K562 (cell line): ENCODE data around the gene TMEM273. TPM values are rescaled to one million over a fixed set of nuclear protein-coding genes. Genes with fewer than 3 reads are reported as not detected.

Experiments
- ATAC-seq: fragments of 200-7000 bp; cut with Tn5 transposase; 3 replicates; pipeline ENCODE4 v1.9.1; 2020; ENCODE audit warnings: moderate library complexity
- BruUV-seq: library from RNA; stranded (reverse); fragments of 400-500 nt; replicated peaks from 2 replicates; lab custom pipeline; 2021; lab: Mats Ljungman, UMichigan
- CTCF ChIA-PET: fragments of 300-600 bp; formaldehyde crosslinking; extraction: SDS; loops from one replicate; lab custom pipeline; 2021; ENCODE audit warnings: low intra/inter-chr PET ratio; lab: Yijun Ruan, JAX
- POLR2A ChIA-PET: fragments of 300-600, 350-650 bp; sonication (Branson Sonifier 250); formaldehyde crosslinking; extraction: SDS; loops from one replicate; lab custom pipeline; 2021; ENCODE audit warnings: antibody characterized with exemption, inconsistent platforms; lab: Yijun Ruan, JAX
- DNase-seq, 4 experiments: peaks; one replicate each; pipeline versions ENCODE4 v3.0.0 to v3.0.0-alpha.2; 2011 to 2018; ENCODE audit warnings: low spot score in 3 of 4, mixed read lengths in 3 of 4; ENCODE audit errors: extremely low read depth in 1 of 4
- FAIRE-seq: peaks from 2 replicates; lab custom pipeline; 2011; peaks lifted over from hg19 to GRCh38; lab: Jason Lieb, UNC
- H2AFZ ChIP-seq: 2 replicates; pipeline ENCODE4 v1.6.0; 2011; ENCODE audit warnings: low read depth, low read length, control low read depth, inconsistent platforms
- H3K27ac ChIP-seq: fragments of 200-600 bp; 3 replicates; pipeline ENCODE4 v1.8.0; 2011; ENCODE audit warnings: low read depth, mild to moderate bottlenecking, control low read depth, inconsistent platforms, low read length, moderate library complexity, mixed read lengths; ENCODE audit errors: extremely low read depth
- H3K27me3 ChIP-seq, 2 experiments: fragments of 300-600 bp in 1 of 2; 2 replicates in 1 of 2; 3 replicates in 1 of 2; pipeline versions ENCODE4 v1.6.0 to v1.8.0; 2011; ENCODE audit warnings: inconsistent platforms in 2 of 2, low read length in 2 of 2, mild to moderate bottlenecking in 1 of 2, mixed read lengths in 1 of 2, moderate library complexity in 1 of 2; ENCODE audit not compliant: control insufficient read depth in 2 of 2, insufficient read depth in 2 of 2
- H3K36me3 ChIP-seq: fragments of 300-600 bp; 3 replicates; pipeline ENCODE4 v1.8.0; 2011; ENCODE audit warnings: mild to moderate bottlenecking, low read length, inconsistent platforms; ENCODE audit not compliant: control insufficient read depth, insufficient read depth
- H3K4me1 ChIP-seq, 2 experiments: fragments of 200-600 bp in 1 of 2; replicated peaks in 1 of 2; 2 replicates in 1 of 2; 3 replicates in 1 of 2; pipeline versions ENCODE4 v1.5.1 to v1.8.0; 2011; ENCODE audit warnings: inconsistent platforms in 2 of 2, low read length in 2 of 2, mild to moderate bottlenecking in 1 of 2, mixed read lengths in 1 of 2, moderate library complexity in 1 of 2; ENCODE audit not compliant: control insufficient read depth in 2 of 2, insufficient read depth in 2 of 2
- H3K4me2 ChIP-seq: 2 replicates; pipeline ENCODE4 v1.6.1; 2011; ENCODE audit warnings: low read length, control low read depth, inconsistent platforms, mixed read lengths; ENCODE audit not compliant: insufficient read depth
- H3K4me3 ChIP-seq: fragments of 200-600 bp; sonication (generic), shearing (Covaris generic); 2 replicates; pipeline ENCODE4 v1.5.1; 2016; ENCODE audit warnings: control low read depth, inconsistent platforms
- H3K79me2 ChIP-seq: fragments of 200-600 bp; 3 replicates; pipeline ENCODE4 v1.8.0; 2011; ENCODE audit warnings: low read length, inconsistent platforms; ENCODE audit not compliant: control insufficient read depth, insufficient read depth
- H3K9ac ChIP-seq, 2 experiments: 2 replicates each; pipeline versions ENCODE4 v1.6.0 to v1.6.1; 2011; ENCODE audit warnings: low read depth in 2 of 2, low read length in 2 of 2, control low read depth in 1 of 2, inconsistent platforms in 1 of 2, mild to moderate bottlenecking in 1 of 2, mixed read lengths in 1 of 2; ENCODE audit not compliant: insufficient read depth in 1 of 2
- H3K9me1 ChIP-seq: one replicate; pipeline ENCODE4 v1.6.0; 2011; ENCODE audit warnings: inconsistent platforms, mild to moderate bottlenecking, low read length, moderate library complexity; ENCODE audit not compliant: control insufficient read depth, insufficient read depth
- H3K9me3 ChIP-seq: replicated peaks from 2 replicates; pipeline ENCODE4 v1.5.1; 2011; ENCODE audit warnings: low read depth, low read length, inconsistent platforms; ENCODE audit not compliant: control insufficient read depth, insufficient read depth
- H4K20me1 ChIP-seq: replicated peaks from 2 replicates; pipeline ENCODE4 v1.6.1; 2011; ENCODE audit warnings: low read length, inconsistent platforms, mixed read lengths; ENCODE audit not compliant: control insufficient read depth, insufficient read depth
- ADNP ChIP-seq: fragments of 200-800 bp; sonication (Bioruptor generic); IDR thresholded peaks from 2 replicates; pipeline ENCODE4 v1.6.1; 2016; ENCODE audit warnings: missing genetic modification characterization, missing compliant biosample characterization
- BRD9 ChIP-seq: fragments of 450-650 bp; IDR thresholded peaks from 2 replicates; pipeline ENCODE4 v1.6.1; 2018; ENCODE audit warnings: low read depth; ENCODE audit not compliant: partially characterized antibody
- C11orf30 ChIP-seq: fragments of 450-650 bp; IDR thresholded peaks from 2 replicates; pipeline ENCODE4 v1.6.1; 2016; ENCODE audit warnings: low read depth, mild to moderate bottlenecking
- CGGBP1 ChIP-seq: fragments of 250-450 bp; sonication (Bioruptor Pico); IDR thresholded peaks from 2 replicates; pipeline ENCODE4 v1.9.0; 2021; ENCODE audit warnings: mild to moderate bottlenecking
- CXXC5 ChIP-seq: fragments of 250-450 bp; sonication (Bioruptor Pico); IDR thresholded peaks from 2 replicates; pipeline ENCODE4 v1.8.0; 2022; ENCODE audit warnings: inconsistent platforms, mild to moderate bottlenecking, moderate library complexity
- DIDO1 ChIP-seq: fragments of 450-650 bp; IDR thresholded peaks from 2 replicates; pipeline ENCODE4 v1.6.1; 2016; ENCODE audit warnings: low read depth, missing biosample characterization, missing genetic modification characterization
- HSF4 ChIP-seq: fragments of 250-450 bp; sonication (Bioruptor Pico); IDR thresholded peaks from 2 replicates; pipeline ENCODE4 v2.1.2; 2022; ENCODE audit warnings: mild to moderate bottlenecking, moderate library complexity, borderline replicate concordance
- KDM1A ChIP-seq, 2 experiments: fragments of 450-650 bp; IDR thresholded peaks; 2 replicates each; pipeline ENCODE4 v1.6.1; 2016; ENCODE audit warnings: mild to moderate bottlenecking in 2 of 2
- MTF1 ChIP-seq: fragments of 250-450 bp; sonication (Bioruptor Pico); IDR thresholded peaks from 2 replicates; pipeline ENCODE4 v1.9.0; 2021; ENCODE audit warnings: moderate library complexity, mild to moderate bottlenecking, inconsistent platforms, borderline replicate concordance
- PBX2 ChIP-seq, 2 experiments: IDR thresholded peaks in 1 of 2; conservative IDR thresholded peaks in 1 of 2; 2 replicates each; pipeline ENCODE4 v1.6.1; 2016; ENCODE audit warnings: low read depth in 2 of 2, mild to moderate bottlenecking in 1 of 2, missing compliant biosample characterization in 1 of 2, missing genetic modification characterization in 1 of 2, moderate library complexity in 1 of 2
- POLR2H ChIP-seq: IDR thresholded peaks from 2 replicates; pipeline ENCODE4 v1.6.1; 2016; ENCODE audit warnings: missing genetic modification characterization, low read depth, mild to moderate bottlenecking, control low read depth, missing compliant biosample characterization, moderate library complexity
- SIX5 ChIP-seq, 2 experiments: IDR thresholded peaks; 2 replicates each; pipeline ENCODE4 v1.6.1; 2011; ENCODE audit warnings: low read length in 2 of 2, borderline replicate concordance in 1 of 2, low read depth in 1 of 2, mild to moderate bottlenecking in 1 of 2, moderate library complexity in 1 of 2; ENCODE audit not compliant: insufficient read depth in 1 of 2
- SRSF3 ChIP-seq: fragments of 200-400 bp; formaldehyde crosslinking; IDR thresholded peaks from 2 replicates; pipeline ENCODE4 v1.6.1; 2016; ENCODE audit warnings: mild to moderate bottlenecking, low read length, moderate library complexity; ENCODE audit not compliant: insufficient read depth
- TEAD2 ChIP-seq: fragments of 450-650 bp; IDR thresholded peaks from 2 replicates; pipeline ENCODE4 v1.6.1; 2016; ENCODE audit warnings: missing genetic modification characterization, control low read depth, missing compliant biosample characterization
- USF2 ChIP-seq: sonication (generic); formaldehyde crosslinking; IDR thresholded peaks from 2 replicates; pipeline ENCODE4 v1.5.0; 2020; ENCODE audit warnings: missing genetic modification reagents
- XRCC3 ChIP-seq: fragments of 450-650 bp; IDR thresholded peaks from 2 replicates; pipeline ENCODE4 v1.6.1; 2017; ENCODE audit warnings: mild to moderate bottlenecking, moderate library complexity
- ZNF408 ChIP-seq: fragments of 250-450 bp; sonication (Bioruptor Pico); IDR thresholded peaks from 2 replicates; pipeline ENCODE4 v1.4.0; 2020; ENCODE audit warnings: low read depth, mild to moderate bottlenecking, moderate library complexity
- ZNF586 ChIP-seq: fragments of 450-650 bp; formaldehyde crosslinking; conservative IDR thresholded peaks from 2 replicates; pipeline ENCODE4 v1.4.0; 2020; ENCODE audit warnings: mild to moderate bottlenecking, moderate library complexity
- ZNF76 ChIP-seq: fragments of 250-450 bp; sonication (Bioruptor Pico); IDR thresholded peaks from 2 replicates; pipeline ENCODE4 v1.4.0; 2020; ENCODE audit warnings: mild to moderate bottlenecking, moderate library complexity, borderline replicate concordance
- WGBS: fragments of 100-300 bp; shearing (Covaris generic); methylation state at CpG from one replicate; pipeline ENCODE4 v1.1.6; 2016; ENCODE audit warnings: low coverage, mixed read lengths; ENCODE audit not compliant: insufficient coverage; ENCODE audit errors: missing lambda C conversion rate; 5-methylcytosine and 5-hydroxymethylcytosine counted together
- in situ Hi-C: fragments of 300-500 bp; cut with MboI; formaldehyde crosslinking; loops from 4 replicates; pipeline ENCODE4 v1.15.0; 2018; ENCODE audit warnings: inconsistent platforms, mixed read lengths
- intact Hi-C: fragments of 100-400 bp; cut with micrococcal nuclease; formaldehyde crosslinking; loops from 2 replicates; pipeline ENCODE4 v1.14.2; 2022
- polyA plus RNA-seq, 8 experiments: library from polyadenylated mRNA; depleted of rRNA in 4 of 8; stranded (reverse) in 5 of 8; unstranded in 3 of 8; fragments of >200 nt; fragmentation: Nextera tagmentation in 2 of 8; fragmentation: Illumina TruSeq in 1 of 8; extraction: Ambion mirVana in 2 of 8; extraction: Trizol in 1 of 8; gene quantifications; 2 replicates each; pipeline versions ENCODE4 v1.2.1 to v1.2.3, GENCODE V29; 2011 to 2014; ENCODE audit warnings: inconsistent platforms in 1 of 8, missing spikeins in 1 of 8
- total RNA-seq, 7 experiments: library from RNA; depleted of rRNA in 6 of 7; stranded (reverse); fragments of >200 nt in 6 of 7; fragmentation: Illumina TruSeq in 2 of 7; extraction: Trizol in 2 of 7; gene quantifications; 2 replicates each; pipeline versions ENCODE4 v1.2.1 to v1.2.3, GENCODE V29; 2011 to 2021; ENCODE audit warnings: low replicate concordance in 1 of 7

Gene TMEM273
- total and polyA plus RNA-seq, 9 of the 15 experiments (the other 6 are each of a cell fraction or from before 2014, with no cell fraction given), result 39.2 to 131 (median 95.6) TPM

- DNase-seq (peak in 2 of 4 experiments; percentile 64 to 75), ATAC-seq (peak; percentile 46), FAIRE-seq (peak; percentile 35)
- H3K4me3 ChIP-seq, result no peak overlapping the region
- H3K9me3 ChIP-seq, result no peaks in the 10 kb centered on the region
- peaks cover 44 to 72% of the 10 kb centered on the region in 2 experiments for H3K4me1 ChIP-seq
- 6% methylated on average over 6 of the region's 6 CpGs for WGBS
- CTCF ChIA-PET, result interaction anchor here (1.0 kb wide), 1 partner anchor 9 kb away, joined by 3 read pairs; no protein-coding TSS in a partner anchor
- POLR2A ChIA-PET, result interaction anchor here (0.7 to 2.0 kb wide), 3 partner anchors 9 to 14 kb away, joined by 3 to 11 read pairs (median 5); no protein-coding TSS in a partner anchor
- H3K79me2 ChIP-seq, result peaks cover 83% of the 10 kb centered on the region
- no peaks in the 10 kb centered on the region for H3K9me1 ChIP-seq
- peak overlapping the region; percentile 51 for H2AFZ ChIP-seq
- in situ Hi-C loops (no loop called here), intact Hi-C loops (loop anchor here (10.0 kb wide), 1 partner anchor 1140 kb away; no protein-coding TSS in a partner anchor)
- H3K4me2 ChIP-seq, result peak overlapping the region; percentile 59
- H3K27me3 ChIP-seq, result no peaks in the 10 kb centered on the region
- H3K27ac ChIP-seq, result peak overlapping the region; percentile 88
- H4K20me1 ChIP-seq, result no peaks in the 10 kb centered on the region
- no TSS peak for BruUV-seq
- no peaks in the 10 kb centered on the region for H3K36me3 ChIP-seq
- H3K9ac ChIP-seq, result peak overlapping the region; percentile 75 to 77; a peak in 3 of 4 replicates
- TF ChIP-seq PBX2 (CRISPR knock-in tag; IDR thresholded peaks at IDR 0.05; ENCODE audit: low read depth) (no peak), PBX2 (tag; conservative IDR thresholded peaks at IDR 0.05; ENCODE audit: low read depth) (no peak), KDM1A (IDR thresholded peaks at IDR 0.05) (no peak), USF2 (CRISPR knock-in tag) (no peak), CXXC5 (CRISPR knock-in tag) (0 out of 2 replicates have a peak, but pooled peaks have one; percentile 28), C11orf30 (no peak), ZNF586 (CRISPR knock-in tag) (no peak), ZNF76 (CRISPR knock-in tag) (no peak), TEAD2 (no peak), SIX5 (IDR thresholded peaks at IDR 0.05; ENCODE audit: borderline replicate concordance in 1 of 2, insufficient read depth in 1 of 2, low read depth in 1 of 2, low read length in 2 of 2) (no peak), HSF4 (CRISPR knock-in tag) (no peak), ADNP (tag) (no peak), XRCC3 (no peak), DIDO1 (no peak), POLR2H (tag) (no peak), SRSF3 (no peak), CGGBP1 (CRISPR knock-in tag) (no peak), MTF1 (CRISPR knock-in tag) (no peak), BRD9 (peak; percentile 72), ZNF408 (no peak)
These were observed 3.5 kb downstream of the TMEM273 start for GRCh38 chr10:49184642-49185111.
